Dermis microvascular lymphatic vessel endothelial cell (primary cell): Measurements from ENCODE around the gene GRB10. TPM values are rescaled to one million over a fixed set of nuclear protein-coding genes. Genes with fewer than 3 reads are reported as not detected.

Experiments
- DNase-seq, 2 donors: peaks; one replicate each; pipeline versions ENCODE4 v3.0.0 to v3.0.0-alpha.2; 2010; ENCODE audit warnings: low read depth in 2 of 2
- total RNA-seq: library from RNA; depleted of rRNA; stranded (reverse); fragments of >200 nt; gene quantifications from 2 replicates; pipeline ENCODE4 v1.2.1, GENCODE V29; 2014

The GRB10 gene
- total RNA-seq, 1 donor from 2014 or later = 98.5 TPM

DNA sequence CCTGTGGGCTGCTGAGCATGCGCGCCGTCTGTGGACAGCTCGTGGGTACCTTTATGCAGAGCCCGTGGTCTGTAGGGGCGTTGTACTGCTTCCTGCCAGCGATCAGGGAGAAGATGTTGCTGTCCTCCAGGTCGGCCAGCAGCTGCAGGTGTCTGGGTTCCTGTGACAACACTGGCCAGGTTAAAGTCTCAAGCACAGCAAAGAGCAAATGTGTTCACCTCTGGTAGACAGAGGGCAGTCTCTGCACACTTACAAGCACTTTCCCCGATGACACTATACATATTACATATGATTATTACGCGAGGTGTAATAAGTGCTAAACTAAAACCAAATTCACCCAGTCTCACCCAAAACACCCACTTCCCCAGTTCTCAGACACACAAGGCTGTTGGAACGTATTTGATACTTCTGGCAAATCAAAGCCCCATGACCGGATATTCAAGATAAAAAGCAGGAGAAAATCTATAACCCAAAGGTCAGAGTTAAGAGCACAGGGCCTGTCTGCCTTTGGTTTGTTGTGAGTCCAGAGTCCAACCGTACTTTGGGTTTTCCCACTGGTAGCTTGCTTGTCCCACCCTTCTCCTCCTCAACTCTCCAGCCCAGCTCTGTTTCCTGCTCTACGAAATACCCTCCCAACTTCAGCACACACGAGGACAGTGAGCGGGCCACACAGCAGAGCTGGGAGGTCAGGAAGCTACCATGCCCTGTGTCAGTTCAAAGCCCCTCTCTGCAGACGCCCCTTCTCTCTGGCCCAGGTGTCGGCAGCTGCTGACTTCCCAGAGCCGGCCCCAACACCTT lies 167.8 kb downstream of the GRB10 start:
- peak in 1 of 2 donors; percentile 17 for DNase-seq

DNA sequence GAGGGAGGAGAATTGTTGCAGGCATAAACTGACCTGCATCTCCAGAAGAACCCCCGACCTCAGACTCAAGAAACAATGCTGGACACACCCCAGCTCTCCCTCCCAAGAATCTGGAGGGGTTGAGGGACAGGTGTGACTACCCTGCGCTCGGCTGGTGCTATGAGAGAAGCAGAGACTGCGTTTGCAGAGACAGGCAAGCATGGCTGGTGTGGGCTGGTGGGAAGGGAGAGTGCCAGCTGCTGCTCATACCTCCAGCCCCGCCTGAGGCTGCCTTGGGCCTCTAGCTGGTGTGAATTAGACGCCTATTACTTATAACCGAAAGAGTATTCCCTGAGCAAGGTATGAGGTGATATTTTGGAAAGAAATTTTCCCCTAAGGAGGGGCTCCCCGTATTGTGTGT lies 169.2 kb downstream of the GRB10 start:
- DNase-seq = no peak

DNA sequence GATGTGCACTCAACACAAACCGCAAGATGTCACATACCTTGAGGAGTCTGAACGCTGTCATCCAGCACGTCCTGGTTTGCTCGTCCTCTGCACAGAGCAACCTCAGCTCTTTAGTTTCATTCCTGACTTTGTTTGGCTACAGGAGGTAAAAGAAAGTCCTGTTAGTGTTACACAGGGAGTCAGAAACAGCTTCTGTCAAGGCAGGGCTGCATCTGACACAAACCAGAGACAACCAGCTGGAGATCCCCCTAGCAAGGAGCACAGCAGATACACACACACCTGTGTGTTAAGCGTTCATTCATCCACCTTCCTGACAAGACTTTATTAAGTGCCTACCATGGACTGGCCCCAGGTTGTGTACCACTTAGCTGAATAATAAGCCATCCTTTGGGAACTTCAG lies 170.0 kb downstream of the GRB10 start:
- no peak for DNase-seq

DNA sequence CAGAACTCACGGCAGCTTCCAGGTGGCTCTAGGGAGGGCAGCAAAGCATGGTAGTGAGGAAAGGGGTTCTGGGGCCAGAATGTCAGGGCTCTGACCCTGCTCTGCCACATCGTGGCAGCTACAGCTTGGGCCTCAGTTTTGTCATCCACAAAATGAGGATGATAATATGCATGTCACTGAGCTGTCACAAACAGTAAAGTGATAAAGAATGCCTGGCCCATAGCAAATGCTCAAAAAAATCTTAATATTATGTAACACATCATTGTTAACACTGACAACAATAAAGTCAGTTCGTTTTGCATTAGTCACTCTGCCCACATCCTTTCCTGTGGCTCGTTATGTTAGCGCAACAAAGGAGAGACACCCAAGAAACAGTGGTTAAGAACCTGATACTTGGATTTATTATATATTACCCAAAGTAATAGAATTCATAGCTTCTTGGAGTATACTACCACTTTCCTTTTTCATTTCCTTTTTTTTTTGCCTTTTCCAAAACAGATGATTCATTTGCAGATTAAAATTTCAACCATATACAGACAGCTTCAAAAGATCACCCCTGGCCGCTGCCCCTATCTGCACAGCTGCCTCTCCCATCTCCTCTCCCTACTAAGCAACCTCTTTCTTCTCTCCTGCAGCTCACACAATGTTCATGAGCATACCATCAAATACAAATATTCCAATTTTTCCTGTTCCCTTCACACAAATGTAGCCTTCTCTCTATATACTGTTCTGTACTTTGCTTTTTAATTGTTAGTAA lies 172.0 kb downstream of the GRB10 start:
- DNase-seq = peak in 1 of 2 donors; percentile 65

GRCh38 chr7:50608196-50608906 lies 174.3 kb downstream of the GRB10 start:
- DNase-seq = no peak

GRCh38 chr7:50607524-50608125 lies 175.1 kb downstream of the GRB10 start:
- no peak for DNase-seq

DNA sequence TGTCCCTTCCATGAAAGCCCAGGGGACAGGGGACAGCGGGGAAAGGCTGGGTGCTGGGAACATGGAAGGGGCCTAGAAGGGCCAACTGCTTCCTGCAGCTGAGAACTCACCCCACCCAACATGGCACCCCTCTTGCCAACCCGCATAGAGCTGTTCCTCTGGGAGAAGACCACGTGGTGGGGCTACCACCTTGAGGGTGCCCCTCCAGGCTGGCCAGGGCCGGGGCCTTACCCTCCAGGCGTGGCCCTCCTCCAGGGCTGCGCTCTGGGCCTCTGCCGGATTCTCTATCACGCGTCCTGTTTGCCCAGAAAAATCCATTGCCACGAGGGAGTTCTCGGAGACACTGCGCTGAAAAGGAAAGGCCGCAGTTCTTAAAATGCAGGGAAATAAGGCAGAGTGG lies 177.6 kb downstream of the GRB10 start:
- DNase-seq = no peak

DNA sequence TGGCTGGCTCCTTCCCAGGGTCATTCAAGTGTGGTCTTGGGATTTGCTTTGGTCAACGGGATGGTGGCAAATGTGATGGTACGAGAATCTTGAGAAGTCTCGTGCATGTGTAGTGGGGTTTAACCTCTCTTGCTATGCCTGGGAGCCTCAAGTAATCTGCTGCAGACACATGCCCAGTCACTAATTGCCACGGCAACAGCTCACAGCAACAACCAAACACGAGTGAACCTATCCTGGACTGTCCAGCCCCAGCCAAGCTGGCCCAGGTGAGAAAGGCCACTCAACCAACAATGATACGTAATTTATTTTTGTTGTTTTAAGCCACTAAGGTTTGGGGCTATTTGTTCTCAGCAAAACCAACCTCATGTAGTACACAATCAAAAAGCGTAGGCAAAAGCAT lies 179.4 kb downstream of the GRB10 start:
- peak in 1 of 2 donors; percentile 21 for DNase-seq

DNA sequence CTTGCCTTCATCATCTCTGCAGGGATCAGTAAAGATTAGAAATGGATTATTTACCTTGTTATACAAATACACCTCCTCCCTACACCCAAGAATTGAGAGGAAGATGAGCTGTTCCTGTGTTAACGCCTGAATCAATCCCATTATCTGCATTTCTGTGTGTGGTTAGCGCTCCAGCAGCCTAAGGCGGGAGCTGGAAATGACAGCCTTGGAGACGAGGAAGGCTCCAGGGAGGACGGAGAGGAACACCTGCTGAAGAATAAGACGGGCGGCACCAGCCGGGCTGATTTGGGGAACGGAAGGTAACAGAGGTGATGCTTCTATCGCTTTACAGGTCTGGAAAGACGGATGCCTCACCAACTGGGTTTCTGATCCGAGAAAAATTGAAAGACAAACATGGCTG lies 183.3 kb downstream of the GRB10 start:
- DNase-seq = no peak

DNA sequence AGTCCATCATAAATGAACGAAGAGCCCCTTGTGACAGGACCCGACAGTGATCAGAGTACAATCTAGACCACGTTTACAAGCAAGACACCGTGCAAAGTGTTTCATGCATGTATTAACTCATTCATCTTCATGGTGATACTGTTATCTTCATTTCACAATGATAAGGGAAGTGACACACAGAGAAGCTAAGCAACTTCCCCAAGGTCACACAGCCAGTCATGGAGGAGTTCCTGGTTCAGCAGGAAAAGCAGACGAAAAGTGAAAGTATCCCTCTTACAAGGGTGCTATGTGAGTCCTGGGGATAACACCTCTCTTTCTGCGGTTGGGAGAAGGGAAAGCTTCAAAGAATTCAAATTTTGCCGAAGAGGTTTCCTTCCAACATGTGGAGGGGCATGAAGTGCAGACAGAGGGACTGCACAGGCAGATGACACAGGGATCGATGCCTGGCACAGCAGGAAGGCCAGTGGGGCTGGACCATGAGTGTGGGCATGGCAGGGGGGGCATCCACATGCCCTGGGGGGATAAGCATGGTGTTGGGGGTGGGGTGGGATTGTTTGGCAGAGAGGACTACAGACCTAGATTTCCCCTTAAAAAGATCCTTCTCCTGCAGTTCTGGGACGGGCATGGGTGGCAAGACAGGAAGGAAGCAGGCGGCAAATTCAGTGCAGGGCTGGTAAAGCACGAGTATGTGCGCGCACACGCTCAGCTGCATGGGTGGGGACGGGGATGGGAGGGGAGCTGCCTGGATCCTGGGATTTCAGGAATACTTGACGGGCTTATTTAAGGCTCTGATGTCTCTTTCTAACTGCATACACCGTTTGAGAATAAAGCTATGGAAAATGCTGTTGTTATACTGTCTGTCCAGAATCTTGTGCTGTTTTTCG lies 184.0 kb downstream of the GRB10 start:
- no peak for DNase-seq

DNA sequence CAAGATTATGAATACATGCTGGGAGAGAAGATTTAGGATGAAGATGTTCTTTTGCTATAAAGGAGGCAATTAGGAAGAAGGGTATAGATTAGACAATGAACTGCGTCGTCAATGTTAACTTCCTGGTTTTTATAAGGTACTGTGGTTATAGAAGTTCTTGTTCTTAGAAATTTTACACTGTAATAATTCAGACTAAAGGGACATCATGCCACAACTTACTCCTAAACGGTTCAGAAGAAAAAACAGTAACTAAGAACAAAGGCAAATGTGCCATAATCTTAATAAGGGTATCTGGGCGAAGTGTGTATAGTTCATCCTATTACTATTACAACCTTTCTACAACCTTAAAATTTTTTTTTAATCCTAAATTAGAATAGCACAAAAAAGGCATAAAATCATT lies 186.2 kb downstream of the GRB10 start:
- DNase-seq = no peak

DNA sequence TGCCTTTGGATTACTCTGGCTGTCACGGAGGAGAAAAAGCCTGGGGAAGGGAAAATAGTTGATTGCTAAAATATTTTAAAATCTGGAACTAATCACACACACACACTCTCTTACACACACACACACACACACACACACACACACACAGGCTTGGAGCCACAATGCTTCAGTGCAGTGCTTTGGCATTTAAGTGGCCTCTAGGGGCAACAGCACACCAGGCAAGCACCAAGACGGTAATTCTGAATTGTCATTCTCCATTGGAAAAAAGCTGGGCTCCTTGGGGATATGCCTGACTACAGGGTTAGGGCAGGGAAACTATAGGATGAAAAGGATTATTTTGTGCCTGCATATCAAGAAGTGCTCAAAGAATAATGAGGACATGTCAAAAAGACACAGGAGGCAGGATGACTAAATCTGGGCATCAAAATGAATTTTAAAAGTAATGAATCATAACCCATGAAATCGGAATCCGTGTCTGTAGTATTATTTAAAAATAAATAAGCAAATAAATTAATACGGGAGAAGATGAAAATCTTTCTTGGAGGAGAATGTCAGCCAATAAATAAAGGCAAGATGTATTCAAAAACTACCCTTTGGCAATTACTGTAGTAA lies 187.1 kb downstream of the GRB10 start:
- DNase-seq = peak; percentile 15 to 53

DNA sequence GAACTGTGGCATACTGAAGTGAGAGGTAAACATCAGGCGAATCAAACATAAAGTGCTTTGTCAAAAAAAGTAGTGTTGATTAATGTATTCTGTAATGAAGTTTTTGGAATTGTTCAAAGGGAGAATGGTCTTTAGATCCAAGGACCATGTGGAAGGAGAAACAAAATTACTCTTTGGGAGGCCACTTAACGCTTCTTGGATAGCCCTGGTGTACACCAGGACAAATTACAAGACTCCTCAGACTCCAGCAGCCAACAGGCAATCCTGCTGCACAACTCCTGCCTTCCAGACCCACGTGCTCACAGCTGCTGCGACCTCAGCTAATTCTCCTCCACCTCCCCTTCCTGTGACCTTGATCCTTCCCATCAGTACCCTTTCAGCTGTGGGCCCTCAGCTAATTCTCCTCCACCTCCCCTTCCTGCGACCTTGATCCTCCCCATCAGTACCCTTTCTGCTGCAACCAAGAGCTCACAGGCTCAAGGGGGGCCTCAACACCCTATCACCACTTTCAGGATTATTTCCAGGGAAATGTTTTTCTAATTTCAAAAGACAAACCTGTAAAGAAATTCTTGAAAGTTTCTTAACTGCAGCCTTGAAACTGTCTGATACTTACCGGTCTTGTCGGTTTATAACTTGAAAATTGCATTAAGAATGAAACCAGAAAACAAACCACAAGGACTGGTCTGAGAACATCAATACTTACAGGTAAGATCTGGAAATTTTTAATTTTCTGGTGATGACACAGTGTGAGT lies 187.8 kb downstream of the GRB10 start:
- no peak for DNase-seq

DNA sequence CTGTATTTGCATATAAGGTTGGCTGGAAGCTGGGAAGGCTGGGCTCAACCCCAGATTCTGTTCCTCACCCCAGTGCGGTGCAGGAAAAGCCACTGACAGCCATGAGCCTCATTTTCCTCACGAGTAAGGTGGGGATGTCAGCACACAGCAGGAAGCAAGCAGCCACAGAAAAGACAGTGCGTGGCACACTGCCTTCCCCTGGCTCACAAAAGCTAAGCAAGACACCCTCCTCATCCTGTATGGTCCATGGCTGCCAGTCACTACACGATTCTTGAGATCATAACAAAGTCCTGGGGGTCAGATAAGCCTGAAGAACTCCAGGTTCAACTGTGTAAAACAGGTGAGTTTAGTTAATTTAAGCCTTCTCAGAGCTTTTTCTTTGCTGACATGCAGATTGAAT lies 188.6 kb downstream of the GRB10 start:
- DNase-seq = no peak

DNA sequence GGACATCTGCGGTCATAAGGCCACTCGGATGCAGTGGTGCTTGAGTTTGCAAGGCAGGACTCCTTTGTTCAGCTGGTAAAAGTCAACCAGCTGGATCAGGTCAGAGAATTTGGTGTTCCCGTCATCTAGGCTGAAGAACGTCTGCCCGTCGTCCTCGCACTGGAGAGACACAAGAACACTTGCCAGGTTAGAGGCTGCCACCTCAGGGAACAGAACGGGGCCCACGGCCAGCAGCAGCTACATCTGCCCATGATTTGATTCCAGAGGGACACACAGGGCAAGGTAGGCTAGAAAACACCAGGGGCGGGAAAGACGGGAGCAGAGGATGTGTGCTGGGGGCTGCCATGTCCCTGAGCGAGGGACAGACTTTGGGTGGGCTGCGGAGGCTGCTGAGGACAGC lies 189.8 kb downstream of the GRB10 start:
- no peak for DNase-seq

DNA sequence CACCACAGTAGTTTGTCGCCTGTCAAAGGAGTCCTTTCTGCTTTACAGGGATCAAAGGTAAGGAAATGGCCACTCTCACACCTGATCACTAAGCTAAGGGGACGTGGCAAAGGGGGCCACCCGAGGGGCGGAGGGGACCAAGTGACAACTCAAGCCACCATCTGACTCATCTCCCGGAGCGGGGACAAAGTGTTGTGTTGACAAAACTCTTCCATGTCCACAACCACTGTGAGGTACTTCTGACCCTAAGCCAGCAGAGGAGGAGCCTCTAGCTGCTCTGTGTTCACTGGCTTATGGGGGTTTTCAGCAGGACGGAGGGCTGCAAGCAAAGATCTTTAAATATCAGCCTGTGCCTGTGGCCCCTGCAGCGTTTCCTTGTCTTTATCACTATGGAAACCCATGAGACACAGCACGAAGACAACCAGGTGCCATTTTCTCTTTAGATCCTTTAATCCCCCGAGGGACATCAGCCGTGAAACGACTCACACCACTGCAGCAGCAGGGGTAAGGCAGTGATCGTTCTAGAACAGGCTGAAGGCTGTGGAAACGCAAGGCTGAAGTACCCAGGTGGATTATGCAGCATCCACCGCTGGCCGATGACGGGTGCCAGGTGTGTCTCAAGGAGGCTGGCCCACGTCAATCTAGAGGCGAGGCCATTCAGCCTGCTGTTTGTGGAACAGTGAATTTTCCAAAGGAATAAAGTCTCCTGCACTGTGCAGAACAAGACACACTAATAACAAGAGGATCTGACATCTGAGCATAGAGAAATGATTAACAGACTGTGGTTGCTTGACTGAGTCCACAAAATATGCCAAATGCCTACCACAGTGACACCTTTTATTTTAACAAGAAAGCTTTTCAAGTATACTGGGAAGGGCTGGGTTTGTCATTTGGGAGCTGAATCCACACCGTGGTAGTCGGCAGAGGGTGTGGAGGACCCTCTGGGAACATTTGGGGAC lies 190.9 kb downstream of the GRB10 start:
- no peak for DNase-seq

- no peak for DNase-seq
Measured at GRCh38 chr7:50591098-50591479, 191.6 kb downstream of the GRB10 start.

- DNase-seq = no peak
Measured at GRCh38 chr7:50590535-50590934, 192.2 kb downstream of the GRB10 start.

- DNase-seq = no peak
Measured at GRCh38 chr7:50589364-50589763, 193.3 kb downstream of the GRB10 start.
